GM12878 (cell line): ENCODE data around the gene B3GNT3. TPM values are rescaled to one million over a fixed set of nuclear protein-coding genes. Genes with fewer than 3 reads are reported as not detected.

Experiments
- CREM ChIP-seq: IDR thresholded peaks from 2 replicates; pipeline ENCODE4 v1.6.1; 2014; ENCODE audit warnings: antibody characterized with exemption, low read depth
- EP300 ChIP-seq, 2 experiments: fragments of 150-350 bp in 1 of 2; IDR thresholded peaks; 2 replicates each; pipeline ENCODE4 v1.6.1; 2011 to 2012; ENCODE audit warnings: low read depth in 2 of 2, low read length in 2 of 2, borderline replicate concordance in 1 of 2, improper control_type of control experiment in 1 of 2, inconsistent platforms in 1 of 2; ENCODE audit not compliant: control insufficient read depth in 1 of 2
- ESRRA ChIP-seq: IDR thresholded peaks from 2 replicates; pipeline ENCODE4 v1.6.1; 2012; ENCODE audit warnings: mild to moderate bottlenecking, low read length, improper control_type of control experiment
- NFIC ChIP-seq: IDR thresholded peaks from 2 replicates; pipeline ENCODE4 v1.6.1; 2012; ENCODE audit warnings: low read depth, mild to moderate bottlenecking, inconsistent platforms, low read length, moderate library complexity
- POLR2AphosphoS2 ChIP-seq: IDR thresholded peaks from 2 replicates; pipeline ENCODE4 v1.6.1; 2011; ENCODE audit warnings: low read depth, mild to moderate bottlenecking, low read length, improper control_type of control experiment, moderate library complexity
- ZBTB40 ChIP-seq: fragments of 450-650 bp; IDR thresholded peaks from 2 replicates; pipeline ENCODE4 v1.6.1; 2016; ENCODE audit warnings: mild to moderate bottlenecking, moderate library complexity, borderline replicate concordance
- ZNF592 ChIP-seq: fragments of 450-650 bp; IDR thresholded peaks from 2 replicates; pipeline ENCODE4 v1.6.1; 2017; ENCODE audit warnings: mild to moderate bottlenecking, moderate library complexity
- polyA plus RNA-seq, 11 experiments: library from polyadenylated mRNA; depleted of rRNA in 4 of 11; unstranded in 6 of 11; stranded (reverse) in 5 of 11; fragments of >200 nt; fragmentation: Nextera tagmentation in 4 of 11; fragmentation: Illumina TruSeq in 1 of 11; extraction: Ambion mirVana in 4 of 11; extraction: Trizol in 1 of 11; gene quantifications; 1 replicate in 1 of 11; 2 replicates in 10 of 11; pipeline versions ENCODE4 v1.2.1 to v1.2.3, GENCODE V29; 2011 to 2016; ENCODE audit warnings: inconsistent platforms in 2 of 11, missing spikeins in 2 of 11, low read depth in 1 of 11
- total RNA-seq, 4 experiments: library from RNA; depleted of rRNA in 3 of 4; stranded (reverse); fragments of >200 nt in 3 of 4; fragmentation: Illumina TruSeq in 1 of 4; extraction: Trizol in 1 of 4; gene quantifications; 2 replicates each; pipeline versions ENCODE4 v1.2.1 to v1.2.3, GENCODE V29; 2013 to 2021
- TF ChIP-seq, protein P1 (sequence below): fragments of 450-650 bp; formaldehyde crosslinking; IDR thresholded peaks from 2 replicates; pipeline ENCODE4 v1.5.0; 2022; ENCODE audit warnings: mild to moderate bottlenecking, missing genetic modification characterization
- TF ChIP-seq, protein P2 (sequence below): fragments of 450-650 bp; IDR thresholded peaks from 2 replicates; pipeline ENCODE4 v1.6.1; 2017; ENCODE audit warnings: borderline replicate concordance

The B3GNT3 gene
- total and polyA plus RNA-seq, 10 of the 15 experiments (the other 5 are each of a cell fraction or from before 2014, with no cell fraction given), result not detected

- TF ChIP-seq ZNF592 (no peak; the same call in 1 of the 2 replicates), POLR2AphosphoS2 (no peak), ESRRA (peak; percentile 81; the same call in 1 of the 2 replicates), CREM (peak; percentile 94; the same call in 1 of the 2 replicates), NFIC (peak; percentile 94), EP300 (IDR thresholded peaks at IDR 0.05; ENCODE audit: borderline replicate concordance in 1 of 2, control insufficient read depth in 1 of 2, low read depth in 2 of 2, low read length in 2 of 2) (peak; percentile 67 to 72; a peak in 2 of 4 replicates), ZBTB40 (no peak)
- TF ChIP-seq, protein P1, sequence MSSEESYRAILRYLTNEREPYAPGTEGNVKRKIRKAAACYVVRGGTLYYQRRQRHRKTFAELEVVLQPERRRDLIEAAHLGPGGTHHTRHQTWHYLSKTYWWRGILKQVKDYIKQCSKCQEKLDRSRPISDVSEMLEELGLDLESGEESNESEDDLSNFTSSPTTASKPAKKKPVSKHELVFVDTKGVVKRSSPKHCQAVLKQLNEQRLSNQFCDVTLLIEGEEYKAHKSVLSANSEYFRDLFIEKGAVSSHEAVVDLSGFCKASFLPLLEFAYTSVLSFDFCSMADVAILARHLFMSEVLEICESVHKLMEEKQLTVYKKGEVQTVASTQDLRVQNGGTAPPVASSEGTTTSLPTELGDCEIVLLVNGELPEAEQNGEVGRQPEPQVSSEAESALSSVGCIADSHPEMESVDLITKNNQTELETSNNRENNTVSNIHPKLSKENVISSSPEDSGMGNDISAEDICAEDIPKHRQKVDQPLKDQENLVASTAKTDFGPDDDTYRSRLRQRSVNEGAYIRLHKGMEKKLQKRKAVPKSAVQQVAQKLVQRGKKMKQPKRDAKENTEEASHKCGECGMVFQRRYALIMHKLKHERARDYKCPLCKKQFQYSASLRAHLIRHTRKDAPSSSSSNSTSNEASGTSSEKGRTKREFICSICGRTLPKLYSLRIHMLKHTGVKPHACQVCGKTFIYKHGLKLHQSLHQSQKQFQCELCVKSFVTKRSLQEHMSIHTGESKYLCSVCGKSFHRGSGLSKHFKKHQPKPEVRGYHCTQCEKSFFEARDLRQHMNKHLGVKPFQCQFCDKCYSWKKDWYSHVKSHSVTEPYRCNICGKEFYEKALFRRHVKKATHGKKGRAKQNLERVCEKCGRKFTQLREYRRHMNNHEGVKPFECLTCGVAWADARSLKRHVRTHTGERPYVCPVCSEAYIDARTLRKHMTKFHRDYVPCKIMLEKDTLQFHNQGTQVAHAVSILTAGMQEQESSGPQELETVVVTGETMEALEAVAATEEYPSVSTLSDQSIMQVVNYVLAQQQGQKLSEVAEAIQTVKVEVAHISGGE (CRISPR knock-in tag), result no peak
- TF ChIP-seq, protein P2, sequence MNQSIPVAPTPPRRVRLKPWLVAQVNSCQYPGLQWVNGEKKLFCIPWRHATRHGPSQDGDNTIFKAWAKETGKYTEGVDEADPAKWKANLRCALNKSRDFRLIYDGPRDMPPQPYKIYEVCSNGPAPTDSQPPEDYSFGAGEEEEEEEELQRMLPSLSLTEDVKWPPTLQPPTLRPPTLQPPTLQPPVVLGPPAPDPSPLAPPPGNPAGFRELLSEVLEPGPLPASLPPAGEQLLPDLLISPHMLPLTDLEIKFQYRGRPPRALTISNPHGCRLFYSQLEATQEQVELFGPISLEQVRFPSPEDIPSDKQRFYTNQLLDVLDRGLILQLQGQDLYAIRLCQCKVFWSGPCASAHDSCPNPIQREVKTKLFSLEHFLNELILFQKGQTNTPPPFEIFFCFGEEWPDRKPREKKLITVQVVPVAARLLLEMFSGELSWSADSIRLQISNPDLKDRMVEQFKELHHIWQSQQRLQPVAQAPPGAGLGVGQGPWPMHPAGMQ, result no peak
Measured at GRCh38 chr19:17775991-17776803, 18.7 kb upstream of the B3GNT3 start (continued).
